ENCODE results near the gene ABI1. TPM values are rescaled to one million over a fixed set of nuclear protein-coding genes. Genes with fewer than 3 reads are reported as not detected.

The ABI1 gene
- total RNA-seq, 1 donor from 2014 or later: 61.1 TPM

- peak overlapping the region; percentile 86 for H3K4me3 ChIP-seq (ENCODE audit: low read depth, low read length)
- H3K27me3 ChIP-seq (ENCODE audit: control insufficient read depth, insufficient read depth, low read length): no peaks in the 10 kb centered on the region
- peaks cover 1% of the 10 kb centered on the region for H3K36me3 ChIP-seq (ENCODE audit: control insufficient read depth, insufficient read depth, low read length)
- FAIRE-seq (no peak), DNase-seq (ENCODE audit: low read depth) (peak; percentile 72)
- TF ChIP-seq, protein P1, sequence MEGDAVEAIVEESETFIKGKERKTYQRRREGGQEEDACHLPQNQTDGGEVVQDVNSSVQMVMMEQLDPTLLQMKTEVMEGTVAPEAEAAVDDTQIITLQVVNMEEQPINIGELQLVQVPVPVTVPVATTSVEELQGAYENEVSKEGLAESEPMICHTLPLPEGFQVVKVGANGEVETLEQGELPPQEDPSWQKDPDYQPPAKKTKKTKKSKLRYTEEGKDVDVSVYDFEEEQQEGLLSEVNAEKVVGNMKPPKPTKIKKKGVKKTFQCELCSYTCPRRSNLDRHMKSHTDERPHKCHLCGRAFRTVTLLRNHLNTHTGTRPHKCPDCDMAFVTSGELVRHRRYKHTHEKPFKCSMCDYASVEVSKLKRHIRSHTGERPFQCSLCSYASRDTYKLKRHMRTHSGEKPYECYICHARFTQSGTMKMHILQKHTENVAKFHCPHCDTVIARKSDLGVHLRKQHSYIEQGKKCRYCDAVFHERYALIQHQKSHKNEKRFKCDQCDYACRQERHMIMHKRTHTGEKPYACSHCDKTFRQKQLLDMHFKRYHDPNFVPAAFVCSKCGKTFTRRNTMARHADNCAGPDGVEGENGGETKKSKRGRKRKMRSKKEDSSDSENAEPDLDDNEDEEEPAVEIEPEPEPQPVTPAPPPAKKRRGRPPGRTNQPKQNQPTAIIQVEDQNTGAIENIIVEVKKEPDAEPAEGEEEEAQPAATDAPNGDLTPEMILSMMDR (IDR thresholded peaks at IDR 0.05; ENCODE audit: insufficient read depth, low read length, severe bottlenecking): no peak
These were observed 164.0 kb downstream of the ABI1 start for GRCh38 chr10:26696786-26697162.

Other genes starting within 250 kb of the ABI1 start
- 6.1 and 6.3 TPM in 2 replicates for gene PDSS1, start 163.3 kb downstream of the ABI1 start, total RNA-seq
- 2.9 and 4.7 TPM in 2 replicates for gene ANKRD26, start 239.5 kb upstream of the ABI1 start, total RNA-seq

Data from bronchial epithelial cell (primary cell).